ENCODE results near the gene PHOX2B. TPM values are rescaled to one million over a fixed set of nuclear protein-coding genes. Genes with fewer than 3 reads are reported as not detected.

PHOX2B gene
- total RNA-seq, 1 experiment from 2014 or later = not detected

- no peaks in the 10 kb centered on the region; the same call in 1 of the 2 replicates for H3K4me1 ChIP-seq (replicated peaks)
- H3K27ac ChIP-seq = no peak overlapping the region
- no peaks in the 10 kb centered on the region for H3K36me3 ChIP-seq
- no peaks in the 10 kb centered on the region for H3K9me3 ChIP-seq (replicated peaks)
- no peak overlapping the region for H3K4me3 ChIP-seq
- peaks cover 12% of the 10 kb centered on the region for H3K27me3 ChIP-seq (replicated peaks)
- no peak for DNase-seq (ENCODE audit: low read depth in 1 of 2, low spot score in 2 of 2)
Measured at GRCh38 chr4:41753942-41754341, 5.4 kb upstream of the PHOX2B start.

GRCh38 chr4:41752081-41752836, 3.7 kb upstream of the PHOX2B start:
- Histone ChIP-seq H3K27ac (no peak overlapping the region), H3K4me1 (replicated peaks) (no peaks in the 10 kb centered on the region), H3K36me3 (no peaks in the 10 kb centered on the region), H3K4me3 (no peak overlapping the region), H3K27me3 (replicated peaks) (peaks cover 18% of the 10 kb centered on the region), H3K9me3 (replicated peaks) (no peaks in the 10 kb centered on the region)
- DNase-seq (ENCODE audit: low read depth in 1 of 2, low spot score in 2 of 2) = no peak

- H3K4me3 ChIP-seq = no peak overlapping the region
- no peaks in the 10 kb centered on the region for H3K36me3 ChIP-seq
- H3K4me1 ChIP-seq (replicated peaks) = no peaks in the 10 kb centered on the region
- H3K9me3 ChIP-seq (replicated peaks) = no peaks in the 10 kb centered on the region
- no peak overlapping the region for H3K27ac ChIP-seq
- peaks cover 25% of the 10 kb centered on the region for H3K27me3 ChIP-seq (replicated peaks)
- DNase-seq (ENCODE audit: low read depth in 1 of 2, low spot score in 2 of 2) = no peak
Measured at GRCh38 chr4:41751449-41752061, 3.0 kb upstream of the PHOX2B start.

- no peak overlapping the region for H3K4me3 ChIP-seq
- H3K27ac ChIP-seq = no peak overlapping the region
- no peak for DNase-seq (ENCODE audit: low read depth in 1 of 2, low spot score in 2 of 2)
- H3K4me1 ChIP-seq (replicated peaks) = no peaks in the 10 kb centered on the region
- H3K9me3 ChIP-seq (replicated peaks) = no peaks in the 10 kb centered on the region
- H3K36me3 ChIP-seq = no peaks in the 10 kb centered on the region
- H3K27me3 ChIP-seq (replicated peaks) = peaks cover 30% of the 10 kb centered on the region
Measured at GRCh38 chr4:41750626-41751448, 2.3 kb upstream of the PHOX2B start.

GRCh38 chr4:41750121-41750625, 1.6 kb upstream of the PHOX2B start:
- Histone ChIP-seq H3K4me1 (replicated peaks) (no peaks in the 10 kb centered on the region), H3K4me3 (no peak overlapping the region), H3K9me3 (replicated peaks) (no peaks in the 10 kb centered on the region), H3K27ac (no peak overlapping the region), H3K36me3 (no peaks in the 10 kb centered on the region), H3K27me3 (replicated peaks) (peaks cover 32% of the 10 kb centered on the region)
- no peak for DNase-seq (ENCODE audit: low read depth in 1 of 2, low spot score in 2 of 2)

GRCh38 chr4:41749631-41750039, 1.1 kb upstream of the PHOX2B start:
- H3K36me3 ChIP-seq = no peaks in the 10 kb centered on the region
- no peaks in the 10 kb centered on the region for H3K4me1 ChIP-seq (replicated peaks)
- peaks cover 32% of the 10 kb centered on the region for H3K27me3 ChIP-seq (replicated peaks)
- no peaks in the 10 kb centered on the region for H3K9me3 ChIP-seq (replicated peaks)
- no peak overlapping the region for H3K4me3 ChIP-seq
- no peak overlapping the region for H3K27ac ChIP-seq
- DNase-seq (ENCODE audit: low read depth in 1 of 2, low spot score in 2 of 2) = no peak

- no peaks in the 10 kb centered on the region for H3K36me3 ChIP-seq
- peaks cover 32% of the 10 kb centered on the region for H3K27me3 ChIP-seq (replicated peaks)
- no peak overlapping the region for H3K4me3 ChIP-seq
- no peak overlapping the region for H3K27ac ChIP-seq
- H3K9me3 ChIP-seq (replicated peaks) = no peaks in the 10 kb centered on the region
- no peaks in the 10 kb centered on the region for H3K4me1 ChIP-seq (replicated peaks)
- no peak for DNase-seq (ENCODE audit: low read depth in 1 of 2, low spot score in 2 of 2)
Measured at GRCh38 chr4:41748074-41748570, 403 bp downstream of the PHOX2B start.

GRCh38 chr4:41747230-41748055, 1.1 kb downstream of the PHOX2B start:
- Histone ChIP-seq H3K27ac (no peak overlapping the region), H3K36me3 (no peaks in the 10 kb centered on the region), H3K4me1 (replicated peaks) (no peaks in the 10 kb centered on the region), H3K4me3 (no peak overlapping the region), H3K27me3 (replicated peaks) (peaks cover 32% of the 10 kb centered on the region), H3K9me3 (replicated peaks) (no peaks in the 10 kb centered on the region)
- no peak for DNase-seq (ENCODE audit: low read depth in 1 of 2, low spot score in 2 of 2)

GRCh38 chr4:41746440-41747229, 1.9 kb downstream of the PHOX2B start:
- peaks cover 28% of the 10 kb centered on the region for H3K27me3 ChIP-seq (replicated peaks)

GRCh38 chr4:41746025-41746439, 2.5 kb downstream of the PHOX2B start:
- DNase-seq (ENCODE audit: low read depth in 1 of 2, low spot score in 2 of 2) = no peak
- Histone ChIP-seq H3K4me1 (replicated peaks) (no peaks in the 10 kb centered on the region), H3K27ac (no peak overlapping the region), H3K9me3 (replicated peaks) (no peaks in the 10 kb centered on the region), H3K27me3 (replicated peaks) (peaks cover 28% of the 10 kb centered on the region), H3K4me3 (no peak overlapping the region), H3K36me3 (no peaks in the 10 kb centered on the region)

More at GRCh38 chr4:41746440-41747229, 1.9 kb downstream of the PHOX2B start:
- no peaks in the 10 kb centered on the region for H3K36me3 ChIP-seq
- H3K9me3 ChIP-seq (replicated peaks) = no peaks in the 10 kb centered on the region
- DNase-seq (ENCODE audit: low read depth in 1 of 2, low spot score in 2 of 2) = no peak
- no peak overlapping the region for H3K4me3 ChIP-seq
- no peak overlapping the region for H3K27ac ChIP-seq
- no peaks in the 10 kb centered on the region for H3K4me1 ChIP-seq (replicated peaks)

- H3K27me3 ChIP-seq (replicated peaks) = peaks cover 27% of the 10 kb centered on the region
- DNase-seq (ENCODE audit: low read depth in 1 of 2, low spot score in 2 of 2) = no peak
- H3K4me1 ChIP-seq (replicated peaks) = no peaks in the 10 kb centered on the region
- no peaks in the 10 kb centered on the region for H3K9me3 ChIP-seq (replicated peaks)
- no peak overlapping the region for H3K27ac ChIP-seq
- no peaks in the 10 kb centered on the region for H3K36me3 ChIP-seq
- no peak overlapping the region for H3K4me3 ChIP-seq
Measured at GRCh38 chr4:41745292-41746024, 3.1 kb downstream of the PHOX2B start.

Data from SJSA1 (cell line).